Sigmoid colon (tissue), 4 donors: ENCODE measurements around the gene CDH23.

Experiments used
- CTCF ChIP-seq, 4 experiments: fragments of 450-650 bp in 3 of 4; fragments of 200-600 bp in 1 of 4; IDR thresholded peaks; one replicate each; pipeline ENCODE4 v1.5.1; 2016 to 2019; ENCODE audit warnings: antibody characterized with exemption in 4 of 4, mild to moderate bottlenecking in 3 of 4, moderate library complexity in 2 of 4
- POLR2AphosphoS5 ChIP-seq, 4 donors: sonication (generic); formaldehyde crosslinking; IDR thresholded peaks; one replicate each; pipeline ENCODE4 v1.6.1; 2017; ENCODE audit warnings: antibody characterized with exemption in 4 of 4

- TF ChIP-seq POLR2AphosphoS5 (IDR thresholded peaks at IDR 0.05) (no peak), CTCF (IDR thresholded peaks at IDR 0.05) (no peak)
Observed at GRCh38 chr10:71660313-71660712, 263.6 kb downstream of the CDH23 start.
